HG03108 (cell line): Measurements from ENCODE around the gene CACNB3.

Source experiments
- ATAC-seq: cut with Tn5 transposase; IDR thresholded peaks from one replicate; pipeline ENCODE4 v1.9.1; 2021; ENCODE audit warnings: moderate library complexity; ENCODE audit not compliant: unreplicated experiment

CACNB3 gene

GRCh38 chr12:48817873-48818830 is at the start of gene CACNB3:
CACNB3 (plus strand) TSS chr12:48818496; CDS start chr12:48818930, 434 bp downstream.
- peak; percentile 39 for ATAC-seq

- ATAC-seq = no peak
Observed at GRCh38 chr12:48768736-48769135, 49.6 kb upstream of the CACNB3 start.

GRCh38 chr12:48770756-48771155 is 47.5 kb upstream of the CACNB3 start:
- no peak for ATAC-seq

GRCh38 chr12:48771588-48772112 is 46.6 kb upstream of the CACNB3 start:
- ATAC-seq = no peak

- no peak for ATAC-seq
Observed at GRCh38 chr12:48773686-48774085, 44.6 kb upstream of the CACNB3 start.

- ATAC-seq = no peak
Observed at GRCh38 chr12:48774516-48774915, 43.8 kb upstream of the CACNB3 start.

- ATAC-seq = no peak
Observed at GRCh38 chr12:48775299-48775698, 43.0 kb upstream of the CACNB3 start.

GRCh38 chr12:48775991-48776649 is 42.2 kb upstream of the CACNB3 start:
- no peak for ATAC-seq

- no peak for ATAC-seq
Observed at GRCh38 chr12:48776956-48777355, 41.3 kb upstream of the CACNB3 start.

- no peak for ATAC-seq
Observed at GRCh38 chr12:48777501-48778400, 40.5 kb upstream of the CACNB3 start.

- ATAC-seq = no peak
Observed at GRCh38 chr12:48779869-48780268, 38.4 kb upstream of the CACNB3 start.

- ATAC-seq = no peak
Observed at GRCh38 chr12:48780381-48781025, 37.8 kb upstream of the CACNB3 start.

GRCh38 chr12:48781750-48782456 is 36.4 kb upstream of the CACNB3 start:
- no peak for ATAC-seq

GRCh38 chr12:48782457-48783395 is 35.6 kb upstream of the CACNB3 start:
- ATAC-seq = no peak

GRCh38 chr12:48783432-48783831 is 34.9 kb upstream of the CACNB3 start:
- no peak for ATAC-seq

- ATAC-seq = no peak
Observed at GRCh38 chr12:48786591-48787544, 31.4 kb upstream of the CACNB3 start.

- ATAC-seq = no peak
Observed at GRCh38 chr12:48787791-48788523, 30.3 kb upstream of the CACNB3 start.
